Activated CD4-positive, alpha-beta memory T cell treated with anti-CD3 and anti-CD28 coated beads, Interleukin-2, amount 10 ng/mL, durations not matched to agents 7 days and 5 days (primary cell): Measurements from ENCODE around the gene EIF4G2. TPM values are rescaled to one million over a fixed set of nuclear protein-coding genes. Genes with fewer than 3 reads are reported as not detected.

Experiments
- CTCF ChIA-PET: fragments of 350-600 bp; sonication (Branson Sonifier 250); formaldehyde crosslinking; loops from one replicate; lab custom pipeline; 2021; ENCODE audit warnings: antibody characterized with exemption, inconsistent platforms; lab: Charles Lee
- POLR2A ChIA-PET: fragments of 350-600 bp; sonication (Branson Sonifier 250); formaldehyde crosslinking; loops from one replicate; lab custom pipeline; 2021; ENCODE audit warnings: antibody characterized with exemption; lab: Charles Lee
- DNase-seq: peaks from one replicate; pipeline ENCODE4 v3.0.0-alpha.2; 2020
- H3K27ac Mint-ChIP-seq: one replicate; pipeline ENCODE4 v1.8.0; 2021; ENCODE audit warnings: mild to moderate bottlenecking, mixed read lengths
- H3K27me3 Mint-ChIP-seq: one replicate; pipeline ENCODE4 v1.8.0; 2021; ENCODE audit warnings: mixed read lengths
- H3K36me3 Mint-ChIP-seq: one replicate; pipeline ENCODE4 v1.8.0; 2021; ENCODE audit warnings: low read depth, mixed read lengths
- H3K4me1 Mint-ChIP-seq: one replicate; pipeline ENCODE4 v1.8.0; 2021; ENCODE audit warnings: mixed read lengths
- H3K4me3 Mint-ChIP-seq: one replicate; pipeline ENCODE4 v1.8.0; 2021; ENCODE audit warnings: mild to moderate bottlenecking, mixed read lengths
- H3K9me3 Mint-ChIP-seq: one replicate; pipeline ENCODE4 v1.8.0; 2021; ENCODE audit warnings: mixed read lengths
- total RNA-seq, 2 experiments: library from RNA; stranded (reverse); gene quantifications; one replicate each; pipeline ENCODE4 v1.2.3, GENCODE V29; 2021

The EIF4G2 gene
- 100 to 1,000 TPM; 548 to 594 TPM for total RNA-seq

DNA sequence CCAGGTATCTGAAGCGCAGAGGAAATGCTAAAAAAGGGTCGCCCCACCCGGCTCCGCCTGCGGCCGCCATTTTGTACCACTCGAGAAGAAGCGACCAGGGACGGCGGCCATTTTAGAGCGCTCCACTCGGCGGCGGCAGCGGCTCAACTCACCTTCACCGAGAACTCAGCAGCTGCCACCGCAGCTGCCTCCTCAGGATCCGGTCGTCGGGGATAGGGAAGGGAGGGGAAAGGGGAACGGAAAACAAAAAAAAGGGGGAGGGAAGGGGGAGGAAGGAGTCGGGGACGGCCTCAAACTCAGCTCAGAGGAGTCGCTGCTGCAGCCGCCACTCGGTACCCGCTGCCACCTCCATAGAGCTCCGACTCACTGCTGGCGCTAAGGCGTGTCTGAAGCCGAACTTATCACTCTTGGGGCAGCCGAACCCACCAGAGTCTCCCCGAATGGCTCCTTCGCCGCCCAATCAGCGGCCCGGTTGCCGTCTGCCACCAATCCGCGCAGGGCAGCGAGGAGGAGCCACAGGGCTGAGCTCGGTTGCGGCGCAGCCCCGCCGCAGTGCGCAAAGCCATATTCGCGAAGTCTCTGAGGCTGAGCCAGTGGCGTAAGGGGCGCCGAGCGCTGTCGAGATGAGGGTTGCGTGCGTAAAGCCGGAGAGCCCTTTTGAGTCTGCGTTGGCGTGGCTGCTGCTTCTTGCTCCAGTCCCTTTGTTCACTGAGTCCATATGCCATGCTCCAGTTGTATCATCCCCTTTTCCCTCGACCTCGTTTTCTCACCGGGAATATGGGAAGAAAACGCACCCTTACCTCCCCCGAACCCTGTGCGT lies at the start of gene EIF4G2:
TSS of gene EIF4G2 (minus strand) at position 374 of the 820 bp plus-strand sequence.
- POLR2A ChIA-PET, result interaction anchor here (0.6 to 10.3 kb wide), 44 partner anchors 10 to 1845 kb away, joined by 3 to 379 read pairs (median 5); partner anchors contain the start of genes AMPD3, CTR9, RNF141 and TMEM9B

GRCh38 chr11:10857709-10858438 lies 49.1 kb upstream of the EIF4G2 start, which contains the start of gene ZBED5:
Gene ZBED5, minus strand, starts transcription at chr11:10858053. Its CDS starts 3,108 bp downstream, at chr11:10854945.
- peak; percentile 98 for DNase-seq
- peak within 1 kb of the TSS; percentile 100 for H3K27ac Mint-ChIP-seq
- no peaks in the 10 kb centered on the region for H3K27me3 Mint-ChIP-seq
- H3K4me3 Mint-ChIP-seq, result peak within 1 kb of the TSS; percentile 100
- H3K9me3 Mint-ChIP-seq, result no peaks in the 10 kb centered on the region
- CTCF ChIA-PET, result interaction anchor here (0.8 to 4.4 kb wide), 9 partner anchors 12 to 317 kb away, joined by 3 to 28 read pairs (median 4); partner anchors contain the start of genes CTR9, EIF4G2 and RNF141
- peaks cover 45% of the 10 kb centered on the region for H3K4me1 Mint-ChIP-seq
- POLR2A ChIA-PET, result interaction anchor here (0.6 to 6.6 kb wide), 26 partner anchors 10 to 1894 kb away, joined by 3 to 379 read pairs (median 4); partner anchors contain the start of genes CTR9, EIF4G2 and TMEM9B
- H3K36me3 Mint-ChIP-seq, result peaks cover 42% of the 10 kb centered on the region

More for the DNA sequence above, at the start of gene EIF4G2:
- peak within 1 kb of the TSS; percentile 98 for H3K27ac Mint-ChIP-seq
- CTCF ChIA-PET, result interaction anchor here (0.9 to 6.7 kb wide), 12 partner anchors 10 to 268 kb away, joined by 3 to 57 read pairs (median 4); partner anchors contain the start of genes CTR9, RNF141 and ZBED5
- peaks cover 45% of the 10 kb centered on the region for H3K4me1 Mint-ChIP-seq
- H3K36me3 Mint-ChIP-seq, result peaks cover 45% of the 10 kb centered on the region
- H3K9me3 Mint-ChIP-seq, result no peaks in the 10 kb centered on the region
- H3K27me3 Mint-ChIP-seq, result peaks cover 2% of the 10 kb centered on the region
- peak; percentile 98 for DNase-seq
- H3K4me3 Mint-ChIP-seq, result peak within 1 kb of the TSS; percentile 94

- Mint-ChIP-seq H3K4me3 (peak overlapping the region; percentile 100), H3K27ac (peak overlapping the region; percentile 100), H3K27me3 (no peaks in the 10 kb centered on the region), H3K36me3 (peaks cover 46% of the 10 kb centered on the region), H3K4me1 (peaks cover 41% of the 10 kb centered on the region), H3K9me3 (no peaks in the 10 kb centered on the region)
- no peak for DNase-seq
- ChIA-PET POLR2A (interaction anchor here (0.6 to 6.6 kb wide), 20 partner anchors 9 to 1893 kb away, joined by 3 to 379 read pairs (median 4); partner anchors contain the start of genes CTR9, EIF4G2 and TMEM9B), CTCF (interaction anchor here (0.8 to 4.4 kb wide), 7 partner anchors 11 to 63 kb away, joined by 3 to 28 read pairs (median 4); partner anchors contain the start of gene EIF4G2)
These were observed 48.7 kb upstream of the EIF4G2 start for GRCh38 chr11:10857459-10857708.

GRCh38 chr11:10856689-10857458 lies 48.1 kb upstream of the EIF4G2 start:
- DNase-seq, result no peak

GRCh38 chr11:10855295-10855694 lies 46.6 kb upstream of the EIF4G2 start:
- Mint-ChIP-seq H3K27me3 (no peaks in the 10 kb centered on the region), H3K36me3 (peaks cover 53% of the 10 kb centered on the region), H3K27ac (no peak overlapping the region), H3K9me3 (no peaks in the 10 kb centered on the region), H3K4me3 (no peak overlapping the region), H3K4me1 (peaks cover 41% of the 10 kb centered on the region)
- POLR2A ChIA-PET, result interaction anchor here (1.6 to 6.6 kb wide), 2 partner anchors 48 to 60 kb away, joined by 3 to 379 read pairs; partner anchors contain the start of gene EIF4G2
- no peak for DNase-seq
- CTCF ChIA-PET, result interaction anchor here (4.4 kb wide), 1 partner anchor 46 kb away, joined by 28 read pairs; the partner anchor contains the start of gene EIF4G2

More at GRCh38 chr11:10856689-10857458, 48.1 kb upstream of the EIF4G2 start:
- Mint-ChIP-seq H3K36me3 (peaks cover 51% of the 10 kb centered on the region), H3K4me3 (peak overlapping the region; percentile 100), H3K4me1 (peaks cover 42% of the 10 kb centered on the region), H3K9me3 (no peaks in the 10 kb centered on the region), H3K27ac (peak overlapping the region; percentile 100), H3K27me3 (no peaks in the 10 kb centered on the region)
- ChIA-PET CTCF (interaction anchor here (1.0 to 4.4 kb wide), 4 partner anchors 11 to 63 kb away, joined by 3 to 28 read pairs (median 6); partner anchors contain the start of gene EIF4G2), POLR2A (interaction anchor here (0.7 to 6.6 kb wide), 13 partner anchors 9 to 987 kb away, joined by 3 to 379 read pairs (median 4); partner anchors contain the start of gene EIF4G2)

DNA sequence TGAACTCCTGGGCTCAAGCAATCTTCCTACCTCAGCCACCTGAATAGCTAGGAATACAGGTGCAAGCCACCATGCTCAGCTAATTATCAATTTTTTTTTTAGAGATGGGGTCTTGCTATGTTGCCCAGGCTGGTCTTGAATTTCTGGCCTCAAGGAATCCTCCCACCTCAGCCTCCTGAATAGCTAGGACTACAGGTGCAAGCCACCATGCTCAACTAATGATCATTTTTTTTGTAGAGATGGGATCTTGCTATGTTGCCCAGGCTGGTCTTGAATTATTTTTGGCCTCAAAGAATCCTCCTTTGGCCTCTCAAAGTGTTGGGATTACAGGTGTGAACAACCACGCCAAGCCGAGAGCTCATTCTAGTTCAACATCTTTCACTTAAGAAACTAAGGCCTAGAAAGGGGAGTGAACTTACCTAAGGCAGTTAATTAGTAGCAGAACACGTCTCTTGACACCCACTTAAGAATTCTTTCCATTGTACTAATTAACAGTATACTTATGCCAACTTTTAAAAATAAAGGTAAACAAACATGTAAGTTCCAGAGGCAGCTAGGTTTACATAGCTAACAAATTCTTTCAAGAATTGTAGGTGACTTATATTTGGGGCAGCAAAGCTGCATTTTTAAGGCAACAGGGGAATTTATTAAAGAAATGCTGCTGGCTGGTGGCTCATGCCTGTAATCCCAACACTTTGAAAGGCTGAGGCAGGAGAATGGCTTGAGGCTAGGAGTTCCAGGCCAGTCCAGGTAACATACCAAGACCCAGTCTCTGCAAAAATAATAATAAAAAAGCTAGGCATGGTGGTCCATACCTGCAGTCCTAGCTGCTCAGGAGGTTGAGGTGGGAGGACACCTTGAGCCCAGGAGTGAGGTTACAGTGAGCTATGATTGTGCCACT lies 39.5 kb upstream of the EIF4G2 start:
- no peak for DNase-seq
- ChIA-PET CTCF (interaction anchor here (1.1 to 1.8 kb wide), 4 partner anchors 12 to 56 kb away, joined by 3 to 7 read pairs (median 4); no protein-coding TSS in a partner anchor), POLR2A (interaction anchor here (1.2 to 3.1 kb wide), 3 partner anchors 10 to 39 kb away, joined by 3 to 26 read pairs (median 24); partner anchors contain the start of genes EIF4G2 and ZBED5)
- Mint-ChIP-seq H3K9me3 (no peaks in the 10 kb centered on the region), H3K36me3 (peaks cover 30% of the 10 kb centered on the region), H3K4me3 (no peak overlapping the region), H3K27me3 (no peaks in the 10 kb centered on the region), H3K4me1 (peaks cover 3% of the 10 kb centered on the region), H3K27ac (no peak overlapping the region)

DNA sequence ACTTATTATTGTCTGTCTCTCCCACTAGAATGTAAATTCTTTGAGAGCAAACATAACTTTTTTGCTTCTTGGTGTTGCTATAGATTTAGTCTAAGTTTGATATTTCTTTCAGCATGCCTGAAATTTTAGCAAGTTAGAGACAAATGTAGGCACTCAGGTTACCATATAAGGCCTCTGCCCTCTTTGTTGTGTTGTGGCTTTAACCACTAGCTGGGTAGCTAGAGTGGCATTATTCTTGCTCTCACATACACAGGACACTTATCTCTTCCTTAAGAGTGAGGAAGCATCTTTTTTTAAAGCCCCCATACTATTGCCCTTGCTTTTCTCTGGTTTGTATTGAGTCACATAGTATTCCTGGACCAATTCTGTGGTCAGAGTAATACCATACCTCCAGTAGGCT lies 37.9 kb upstream of the EIF4G2 start:
- no peak for DNase-seq
- POLR2A ChIA-PET, result interaction anchor here (2.5 to 3.1 kb wide), 3 partner anchors 11 to 38 kb away, joined by 6 to 26 read pairs (median 24); partner anchors contain the start of genes EIF4G2 and ZBED5
- no peaks in the 10 kb centered on the region for H3K4me1 Mint-ChIP-seq
- CTCF ChIA-PET, result interaction anchor here (1.0 kb wide), 1 partner anchor 11 kb away, joined by 3 read pairs; the partner anchor contains the start of gene ZBED5
- no peaks in the 10 kb centered on the region for H3K9me3 Mint-ChIP-seq
- H3K36me3 Mint-ChIP-seq, result peaks cover 16% of the 10 kb centered on the region
- H3K27ac Mint-ChIP-seq, result no peak overlapping the region
- no peak overlapping the region for H3K4me3 Mint-ChIP-seq
- no peaks in the 10 kb centered on the region for H3K27me3 Mint-ChIP-seq

GRCh38 chr11:10845589-10845988 lies 36.9 kb upstream of the EIF4G2 start:
- no peaks in the 10 kb centered on the region for H3K27me3 Mint-ChIP-seq
- H3K4me3 Mint-ChIP-seq, result no peak overlapping the region
- peaks cover 16% of the 10 kb centered on the region for H3K36me3 Mint-ChIP-seq
- H3K27ac Mint-ChIP-seq, result no peak overlapping the region
- no peaks in the 10 kb centered on the region for H3K4me1 Mint-ChIP-seq
- DNase-seq, result no peak
- POLR2A ChIA-PET, result interaction anchor here (1.1 to 2.5 kb wide), 2 partner anchors 13 to 36 kb away, joined by 4 to 6 read pairs; partner anchors contain the start of genes EIF4G2 and ZBED5
- CTCF ChIA-PET, result interaction anchor here (1.0 kb wide), 2 partner anchors 12 to 36 kb away, joined by 3 read pairs; partner anchors contain the start of gene ZBED5
- no peaks in the 10 kb centered on the region for H3K9me3 Mint-ChIP-seq

- no peak for DNase-seq
- H3K27me3 Mint-ChIP-seq, result no peaks in the 10 kb centered on the region
- H3K27ac Mint-ChIP-seq, result no peak overlapping the region
- ChIA-PET CTCF (interaction anchor here (1.0 kb wide), 1 partner anchor 35 kb away, joined by 3 read pairs; no protein-coding TSS in a partner anchor), POLR2A (interaction anchor here (1.0 to 2.5 kb wide), 2 partner anchors 12 to 14 kb away, joined by 3 to 6 read pairs; partner anchors contain the start of gene ZBED5)
- peaks cover 14% of the 10 kb centered on the region for H3K36me3 Mint-ChIP-seq
- H3K4me3 Mint-ChIP-seq, result no peak overlapping the region
- H3K4me1 Mint-ChIP-seq, result no peaks in the 10 kb centered on the region
- H3K9me3 Mint-ChIP-seq, result no peaks in the 10 kb centered on the region
These were observed 36.1 kb upstream of the EIF4G2 start for GRCh38 chr11:10844796-10845195.

GRCh38 chr11:10844356-10844755 lies 35.6 kb upstream of the EIF4G2 start:
- CTCF ChIA-PET, result no interaction called here
- no peak overlapping the region for H3K27ac Mint-ChIP-seq
- no peak for DNase-seq
- no peaks in the 10 kb centered on the region for H3K4me1 Mint-ChIP-seq
- H3K27me3 Mint-ChIP-seq, result no peaks in the 10 kb centered on the region
- POLR2A ChIA-PET, result interaction anchor here (1.0 to 2.5 kb wide), 2 partner anchors 13 to 14 kb away, joined by 3 to 6 read pairs; partner anchors contain the start of gene ZBED5
- peaks cover 10% of the 10 kb centered on the region for H3K36me3 Mint-ChIP-seq
- H3K9me3 Mint-ChIP-seq, result no peaks in the 10 kb centered on the region
- no peak overlapping the region for H3K4me3 Mint-ChIP-seq
